Bronchial epithelial cell (primary cell): ENCODE measurements around the gene DLL4. TPM values are rescaled to one million over a fixed set of nuclear protein-coding genes. Genes with fewer than 3 reads are reported as not detected.

Experiments
- DNase-seq: peaks from one replicate; pipeline ENCODE4 v3.0.0-alpha.2; 2010; ENCODE audit warnings: low read depth
- FAIRE-seq: peaks from 2 replicates; lab custom pipeline; 2011; peaks lifted over from hg19 to GRCh38; lab: Jason Lieb, UNC
- H3K27me3 ChIP-seq: 2 replicates; pipeline ENCODE4 v1.5.1; 2011; ENCODE audit warnings: low read length; ENCODE audit not compliant: control insufficient read depth, insufficient read depth
- H3K36me3 ChIP-seq: 2 replicates; pipeline ENCODE4 v1.5.1; 2011; ENCODE audit warnings: low read length; ENCODE audit not compliant: control insufficient read depth, insufficient read depth
- H3K4me3 ChIP-seq: 2 replicates; pipeline ENCODE4 v1.5.1; 2011; ENCODE audit warnings: mild to moderate bottlenecking, low read depth, low read length, control low read depth
- total RNA-seq: library from RNA; depleted of rRNA; stranded (reverse); fragments of >200 nt; gene quantifications from 2 replicates; pipeline ENCODE4 v1.2.1, GENCODE V29; 2014
- TF ChIP-seq, protein P1 (sequence below): IDR thresholded peaks from 2 replicates; pipeline ENCODE4 v1.5.1; 2011; ENCODE audit warnings: mild to moderate bottlenecking, moderate library complexity, low read length, control low read depth, inconsistent platforms; ENCODE audit not compliant: insufficient read depth, severe bottlenecking

DLL4 gene
- total RNA-seq, 1 donor from 2014 or later, result not detected

GRCh38 chr15:40936709-40937666 lies 7.8 kb downstream of the DLL4 start:
- no peak overlapping the region for H3K4me3 ChIP-seq
- TF ChIP-seq, protein P1, sequence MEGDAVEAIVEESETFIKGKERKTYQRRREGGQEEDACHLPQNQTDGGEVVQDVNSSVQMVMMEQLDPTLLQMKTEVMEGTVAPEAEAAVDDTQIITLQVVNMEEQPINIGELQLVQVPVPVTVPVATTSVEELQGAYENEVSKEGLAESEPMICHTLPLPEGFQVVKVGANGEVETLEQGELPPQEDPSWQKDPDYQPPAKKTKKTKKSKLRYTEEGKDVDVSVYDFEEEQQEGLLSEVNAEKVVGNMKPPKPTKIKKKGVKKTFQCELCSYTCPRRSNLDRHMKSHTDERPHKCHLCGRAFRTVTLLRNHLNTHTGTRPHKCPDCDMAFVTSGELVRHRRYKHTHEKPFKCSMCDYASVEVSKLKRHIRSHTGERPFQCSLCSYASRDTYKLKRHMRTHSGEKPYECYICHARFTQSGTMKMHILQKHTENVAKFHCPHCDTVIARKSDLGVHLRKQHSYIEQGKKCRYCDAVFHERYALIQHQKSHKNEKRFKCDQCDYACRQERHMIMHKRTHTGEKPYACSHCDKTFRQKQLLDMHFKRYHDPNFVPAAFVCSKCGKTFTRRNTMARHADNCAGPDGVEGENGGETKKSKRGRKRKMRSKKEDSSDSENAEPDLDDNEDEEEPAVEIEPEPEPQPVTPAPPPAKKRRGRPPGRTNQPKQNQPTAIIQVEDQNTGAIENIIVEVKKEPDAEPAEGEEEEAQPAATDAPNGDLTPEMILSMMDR, result no peak
- DNase-seq, result peak; percentile 33
- H3K27me3 ChIP-seq, result peaks cover 1% of the 10 kb centered on the region
- no peak for FAIRE-seq
- no peaks in the 10 kb centered on the region for H3K36me3 ChIP-seq

DNA sequence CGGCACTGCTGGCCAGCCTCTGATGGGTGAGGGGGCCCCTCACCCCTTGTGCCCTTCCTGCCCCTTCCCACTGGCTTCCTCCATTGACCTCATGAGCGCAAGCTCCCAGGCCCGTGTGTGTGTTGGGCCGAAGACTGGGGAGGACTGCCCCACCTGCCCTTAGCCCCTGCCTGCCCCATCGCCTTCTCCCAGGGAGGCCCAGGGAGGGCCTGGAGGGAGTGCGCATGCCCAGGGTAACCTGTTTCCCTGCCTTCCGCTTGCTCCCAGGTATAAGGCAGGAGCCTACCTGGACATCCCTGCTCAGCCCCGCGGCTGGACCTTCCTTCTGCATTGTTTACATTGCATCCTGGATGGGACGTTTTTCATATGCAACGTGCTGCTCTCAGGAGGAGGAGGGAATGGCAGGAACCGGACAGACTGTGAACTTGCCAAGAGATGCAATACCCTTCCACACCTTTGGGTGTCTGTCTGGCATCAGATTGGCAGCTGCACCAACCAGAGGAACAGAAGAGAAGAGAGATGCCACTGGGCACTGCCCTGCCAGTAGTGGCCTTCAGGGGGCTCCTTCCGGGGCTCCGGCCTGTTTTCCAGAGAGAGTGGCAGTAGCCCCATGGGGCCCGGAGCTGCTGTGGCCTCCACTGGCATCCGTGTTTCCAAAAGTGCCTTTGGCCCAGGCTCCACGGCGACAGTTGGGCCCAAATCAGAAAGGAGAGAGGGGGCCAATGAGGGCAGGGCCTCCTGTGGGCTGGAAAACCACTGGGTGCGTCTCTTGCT lies 8.8 kb downstream of the DLL4 start:
- FAIRE-seq, result no peak
- TF ChIP-seq, protein P1, result peak; percentile 66
- peaks cover 1% of the 10 kb centered on the region for H3K27me3 ChIP-seq
- no peaks in the 10 kb centered on the region for H3K36me3 ChIP-seq
- DNase-seq, result peak; percentile 47
- H3K4me3 ChIP-seq, result no peak overlapping the region

DNA sequence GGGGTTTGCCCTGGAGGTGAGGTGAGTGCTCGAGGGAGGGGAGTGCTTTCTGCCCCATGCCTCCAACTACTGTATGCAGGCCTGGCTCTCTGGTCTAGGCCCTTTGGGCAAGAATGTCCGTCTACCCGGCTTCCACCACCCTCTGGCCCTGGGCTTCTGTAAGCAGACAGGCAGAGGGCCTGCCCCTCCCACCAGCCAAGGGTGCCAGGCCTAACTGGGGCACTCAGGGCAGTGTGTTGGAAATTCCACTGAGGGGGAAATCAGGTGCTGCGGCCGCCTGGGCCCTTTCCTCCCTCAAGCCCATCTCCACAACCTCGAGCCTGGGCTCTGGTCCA lies 9.4 kb downstream of the DLL4 start:
- DNase-seq (no peak), FAIRE-seq (no peak)
- Histone ChIP-seq H3K27me3 (peaks cover 4% of the 10 kb centered on the region), H3K36me3 (no peaks in the 10 kb centered on the region), H3K4me3 (no peak overlapping the region)
- TF ChIP-seq, protein P1, result no peak

DNA sequence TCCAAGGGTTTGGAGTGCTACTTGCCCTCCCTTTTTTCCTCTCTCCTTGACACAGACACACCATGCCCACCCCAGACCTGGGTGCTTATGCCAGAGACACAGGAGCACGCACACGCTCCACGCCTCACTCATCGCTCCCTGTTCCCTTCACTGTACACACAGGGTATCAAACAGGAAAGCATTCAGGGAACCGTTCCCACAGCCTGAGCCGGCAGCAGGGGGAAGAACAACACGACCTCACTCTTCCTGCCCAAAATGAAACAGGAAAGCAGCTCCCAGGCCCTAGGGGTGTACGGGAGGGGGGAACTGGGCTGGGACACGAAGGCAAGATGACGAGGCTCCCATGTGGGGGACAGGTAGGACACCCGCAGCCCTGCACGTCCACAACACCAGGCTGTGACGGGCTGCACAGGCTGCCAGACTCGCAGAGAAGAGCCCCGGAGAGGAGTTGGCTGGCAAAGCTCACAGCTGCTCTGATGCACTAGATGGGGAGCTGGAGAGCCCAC lies 11.2 kb downstream of the DLL4 start:
- no peak overlapping the region for H3K4me3 ChIP-seq
- TF ChIP-seq, protein P1, result no peak
- FAIRE-seq (no peak), DNase-seq (no peak)
- no peaks in the 10 kb centered on the region for H3K36me3 ChIP-seq
- H3K27me3 ChIP-seq, result peaks cover 7% of the 10 kb centered on the region

GRCh38 chr15:40941068-40941527 lies 12.0 kb downstream of the DLL4 start:
- Histone ChIP-seq H3K4me3 (peak overlapping the region; percentile 50), H3K36me3 (no peaks in the 10 kb centered on the region), H3K27me3 (peaks cover 9% of the 10 kb centered on the region)
- DNase-seq (no peak), FAIRE-seq (no peak)
- TF ChIP-seq, protein P1, result no peak
